Measurements from ENCODE around the gene MET.

MET gene

DNA sequence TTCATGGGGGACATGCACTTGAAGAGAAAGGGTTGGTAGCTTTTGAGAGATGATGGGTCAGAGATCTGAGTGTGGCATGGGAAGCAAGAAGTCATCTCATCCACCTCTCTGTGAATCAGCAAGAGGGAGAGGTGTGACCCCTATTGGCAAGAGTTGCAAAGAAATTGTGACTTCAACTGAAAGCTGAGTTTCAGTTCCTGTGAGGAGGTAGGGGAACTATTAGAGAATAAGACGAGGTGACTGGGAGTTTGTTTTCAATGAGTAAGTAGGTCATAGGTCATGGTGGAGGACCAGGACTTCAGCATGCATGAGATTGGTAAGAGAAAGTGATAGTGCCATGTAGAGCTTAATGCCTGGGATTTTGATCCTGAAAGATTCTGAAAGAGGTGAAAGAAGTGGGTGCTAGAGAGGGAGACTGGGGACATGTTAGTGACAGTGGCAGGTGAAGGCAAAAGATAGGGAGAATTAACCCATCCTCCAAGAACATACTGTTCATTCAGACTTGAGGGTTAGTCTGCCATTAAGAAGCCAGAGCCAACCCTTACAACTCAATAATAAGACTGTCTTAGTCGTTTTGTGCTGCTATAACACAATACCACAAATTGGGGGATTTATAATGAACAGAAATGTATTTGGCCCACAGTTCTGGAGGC is 114.9 kb downstream of the MET start:
- no peak for FAIRE-seq

GRCh38 chr7:116787881-116788280 is 115.9 kb downstream of the MET start:
- FAIRE-seq, result no peak

GRCh38 chr7:116788572-116789197 is 116.7 kb downstream of the MET start:
- no peak for FAIRE-seq

- no peak for FAIRE-seq
Measured at GRCh38 chr7:116790025-116790424, 118.0 kb downstream of the MET start.

- no peak for FAIRE-seq
Measured at GRCh38 chr7:116792813-116793212, 120.8 kb downstream of the MET start.

DNA sequence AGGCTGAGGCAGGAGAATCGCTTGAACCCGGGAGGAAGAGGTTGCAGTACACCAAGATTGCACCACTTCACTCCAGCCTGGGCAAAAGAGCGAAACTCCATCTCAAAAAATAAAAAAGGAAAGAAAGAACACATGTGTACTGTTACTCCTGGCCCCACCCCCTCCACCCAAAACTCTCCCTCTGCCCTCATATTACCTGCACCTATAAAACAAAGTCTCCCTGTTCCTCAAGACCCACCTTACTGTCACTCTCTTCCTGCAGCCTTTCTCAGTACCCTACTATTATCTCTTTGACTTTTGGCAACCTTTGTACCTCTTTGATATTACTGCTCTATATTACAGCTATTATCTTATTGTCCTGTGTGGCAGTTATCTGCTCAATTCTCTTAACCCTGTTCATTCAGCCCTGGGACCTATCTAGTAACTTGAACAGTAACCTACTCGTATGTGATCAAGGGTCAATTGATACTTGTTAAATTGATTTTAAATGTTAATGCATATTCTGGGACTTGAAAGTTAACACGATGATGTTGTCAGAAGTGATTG is 121.9 kb downstream of the MET start:
- FAIRE-seq, result no peak

- FAIRE-seq, result no peak
Measured at GRCh38 chr7:116796471-116796870, 124.5 kb downstream of the MET start.

DNA sequence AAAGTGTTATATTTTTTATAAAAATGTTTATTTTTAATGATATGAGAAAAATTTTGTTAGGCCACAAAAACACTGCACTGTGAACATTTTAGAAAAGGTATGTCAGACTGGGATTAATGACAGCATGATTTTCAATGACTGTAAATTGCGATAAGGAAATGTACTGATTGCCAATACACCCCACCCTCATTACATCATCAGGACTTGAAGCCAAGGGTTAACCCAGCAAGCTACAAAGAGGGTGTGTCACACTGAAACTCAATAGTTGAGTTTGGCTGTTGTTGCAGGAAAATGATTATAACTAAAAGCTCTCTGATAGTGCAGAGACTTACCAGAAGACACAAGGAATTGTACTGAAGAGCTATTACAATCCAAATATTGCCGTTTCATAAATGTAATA is 125.6 kb downstream of the MET start:
- FAIRE-seq, result no peak

DNA sequence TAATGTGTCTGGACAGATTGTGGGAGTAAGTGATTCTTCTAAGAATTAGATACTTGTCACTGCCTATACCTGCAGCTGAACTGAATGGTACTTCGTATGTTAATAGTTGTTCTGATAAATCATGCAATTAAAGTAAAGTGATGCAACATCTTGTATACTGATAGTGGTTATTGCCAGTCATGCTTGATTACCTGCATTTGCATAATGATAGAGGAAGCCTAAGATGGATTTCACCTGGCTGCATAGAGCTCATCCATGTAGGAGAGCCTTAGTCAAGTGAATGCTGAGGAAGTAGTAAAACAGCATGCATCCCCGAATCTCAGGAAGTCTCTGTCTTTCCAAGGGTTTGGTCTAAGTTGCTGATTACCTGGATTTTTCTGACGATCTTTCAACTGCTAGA is 126.2 kb downstream of the MET start:
- no peak for FAIRE-seq

DNA sequence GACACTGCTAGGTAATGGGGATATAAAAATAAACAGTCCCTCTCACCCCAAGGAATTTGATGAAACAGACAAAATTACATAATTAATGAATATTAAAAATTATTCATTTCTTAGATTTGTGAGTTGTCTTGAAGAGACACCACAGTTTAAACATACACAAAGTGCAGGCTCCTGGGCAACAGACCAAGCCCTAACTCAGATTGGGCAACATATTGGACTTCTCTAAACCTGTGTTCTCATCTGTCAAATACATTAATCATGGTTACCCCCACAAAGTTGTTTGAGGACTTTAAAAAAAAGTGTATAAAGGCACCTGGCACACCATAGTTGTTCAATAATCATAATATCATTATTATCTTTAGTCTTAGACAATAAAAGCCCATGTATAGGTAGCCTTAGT is 127.9 kb downstream of the MET start:
- no peak for FAIRE-seq

GRCh38 chr7:116800594-116800993 is 128.6 kb downstream of the MET start:
- no peak for FAIRE-seq

DNA sequence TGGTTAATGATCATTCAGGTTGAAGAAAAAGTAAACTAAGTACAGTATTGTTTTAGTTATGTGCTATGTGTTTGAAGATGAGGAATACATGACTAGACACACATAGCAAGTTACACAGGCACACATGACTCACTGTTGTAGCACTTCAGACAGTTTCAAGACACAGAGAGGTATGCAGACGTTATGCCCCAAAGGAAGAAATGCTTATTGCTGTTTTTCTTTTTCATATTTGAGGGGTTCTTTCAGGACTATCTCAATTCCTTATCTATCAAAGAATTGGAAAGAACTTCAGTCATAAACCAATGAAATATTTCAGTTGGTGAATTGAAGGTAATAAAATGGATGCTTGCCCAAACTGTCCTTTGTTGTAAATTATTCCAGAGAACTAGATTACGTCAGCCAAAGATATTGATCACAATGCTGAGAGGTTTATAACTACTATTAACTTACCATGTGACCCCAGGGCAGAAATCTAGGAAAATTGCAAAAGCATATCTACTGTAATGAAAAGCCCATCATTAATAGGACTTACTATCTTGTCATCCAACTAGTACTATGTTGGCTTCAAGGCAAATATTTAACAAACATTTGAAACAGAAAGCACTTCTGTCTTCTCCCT is 129.2 kb downstream of the MET start:
- FAIRE-seq, result no peak

- no peak for FAIRE-seq
Measured at GRCh38 chr7:116802144-116802745, 130.2 kb downstream of the MET start.

DNA sequence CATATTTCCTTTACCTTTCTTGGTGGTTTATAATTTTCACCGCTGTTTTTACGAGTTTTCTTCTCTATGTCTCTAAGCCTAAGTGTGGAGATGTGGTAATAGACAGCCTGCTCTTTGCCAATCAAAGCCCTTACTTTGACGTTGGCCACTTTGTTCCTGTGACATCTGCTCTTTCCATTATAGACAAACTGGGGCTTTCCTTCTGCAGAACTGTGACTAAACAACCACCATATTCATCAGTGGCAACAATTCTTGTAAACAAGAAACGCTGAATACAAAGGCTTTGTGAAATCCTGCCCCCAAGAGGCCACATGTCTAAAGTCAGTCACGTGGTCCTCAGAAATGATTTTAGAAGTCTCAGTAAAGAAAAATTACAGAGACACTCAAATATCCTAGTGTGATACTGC is 130.8 kb downstream of the MET start:
- peak; percentile 8 for FAIRE-seq

- no peak for FAIRE-seq
Measured at GRCh38 chr7:116804471-116804870, 132.5 kb downstream of the MET start.

- no peak for FAIRE-seq
Measured at GRCh38 chr7:116805100-116805544, 133.1 kb downstream of the MET start.

GRCh38 chr7:116806046-116806944 is 134.3 kb downstream of the MET start:
- no peak for FAIRE-seq

GRCh38 chr7:116807011-116807560 is 135.1 kb downstream of the MET start:
- no peak for FAIRE-seq

DNA sequence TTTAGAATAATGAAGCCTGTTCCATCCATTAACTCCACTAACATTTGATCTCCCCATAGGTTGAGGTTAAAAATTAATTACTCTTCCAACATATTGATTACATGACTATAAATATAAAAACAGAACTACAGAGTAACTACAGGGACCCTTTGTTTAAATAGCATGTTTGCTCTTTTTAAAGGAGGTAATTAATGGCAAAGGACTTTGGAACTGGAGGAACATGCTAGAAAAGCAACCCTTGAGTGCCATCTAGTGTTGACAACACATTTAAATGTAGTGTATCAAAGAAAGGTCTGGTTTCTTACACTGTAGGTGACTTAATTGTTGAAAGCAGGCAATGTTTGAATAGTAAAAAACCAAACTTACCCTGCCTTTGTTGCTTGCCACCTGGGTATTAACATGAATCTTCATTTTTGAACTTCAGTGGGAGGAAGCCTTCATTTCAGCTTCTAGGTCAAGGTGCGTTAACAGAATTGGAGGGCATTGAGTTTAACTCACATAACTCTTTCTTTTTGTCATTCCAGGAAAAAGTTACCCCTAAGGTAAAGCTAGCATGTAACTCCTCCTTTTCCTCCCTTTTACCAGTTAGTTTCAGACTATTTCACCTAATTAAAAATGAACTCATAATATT is 137.8 kb downstream of the MET start:
- peak; percentile 18 for FAIRE-seq

DNA sequence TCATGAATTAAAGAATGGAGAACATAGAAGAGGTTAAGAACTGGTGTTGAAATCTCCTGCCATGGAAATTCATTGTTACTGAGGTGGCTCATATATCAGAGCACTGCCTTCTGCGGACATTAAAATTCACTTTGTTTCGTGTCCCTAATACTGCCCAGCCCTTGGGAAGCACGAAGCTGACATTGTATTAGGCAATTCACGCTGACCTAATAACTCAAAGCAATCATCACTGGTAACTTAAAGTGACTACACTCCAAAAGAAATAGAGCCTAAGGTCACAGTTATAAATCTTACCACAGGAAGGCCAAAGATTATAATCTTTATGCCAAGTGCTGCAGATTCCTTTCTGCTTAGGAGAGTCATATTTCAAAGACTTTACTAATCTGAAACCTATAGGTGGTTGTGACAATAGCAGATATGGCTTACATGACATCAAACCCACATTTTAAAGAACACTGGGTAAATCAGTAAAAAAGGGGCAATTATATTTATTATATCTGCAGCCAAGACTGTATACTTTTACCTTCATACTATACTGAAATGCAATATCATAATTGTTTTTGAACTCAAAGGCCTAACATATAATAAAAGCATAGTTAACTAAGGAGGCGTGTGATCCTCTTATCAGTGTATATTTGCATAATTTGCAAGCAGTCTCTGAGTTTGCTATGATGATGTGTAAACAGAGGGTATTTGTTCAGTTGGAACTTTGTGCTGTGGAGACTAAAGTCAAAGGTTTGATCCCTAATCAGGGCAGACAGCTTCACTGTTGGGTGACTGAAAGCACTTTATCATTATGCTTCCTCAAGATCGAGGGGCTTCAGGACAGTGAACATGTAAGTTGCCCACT is 138.5 kb downstream of the MET start:
- no peak for FAIRE-seq

DNA sequence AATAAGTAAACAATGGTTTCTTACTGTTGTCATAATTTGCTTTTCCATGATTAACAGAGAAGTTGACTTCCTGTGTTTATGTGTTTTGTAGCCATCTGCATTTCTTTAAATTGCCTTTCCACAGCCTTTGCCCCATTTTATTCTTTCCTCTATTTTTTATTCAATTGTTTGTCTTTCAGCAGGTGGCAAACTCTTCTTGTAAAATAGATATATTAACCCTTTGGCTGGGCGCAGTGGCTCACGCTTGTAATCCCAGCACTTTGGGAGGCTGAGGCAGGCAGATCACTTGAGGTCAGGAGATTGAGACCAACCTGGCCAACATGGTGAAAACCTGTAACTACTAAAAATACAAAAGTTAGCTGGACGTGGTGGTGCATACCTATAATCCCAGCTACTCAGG is 139.8 kb downstream of the MET start:
- FAIRE-seq, result no peak

Measured in endometrium (tissue), 2 donors.